Smooth muscle cell (in vitro differentiated cells): ENCODE data around the gene DNM1. TPM values are rescaled to one million over a fixed set of nuclear protein-coding genes. Genes with fewer than 3 reads are reported as not detected.

Experiments used
- DNase-seq: peaks from one replicate; lab custom pipeline; 2025; ENCODE audit not compliant: unreplicated experiment; lab: John Stamatoyannopoulos, UW
- H2AFZ ChIP-seq: fragments of 200-600 bp; sonication (generic); 2 replicates; pipeline ENCODE4 v1.6.0; 2016; ENCODE audit warnings: antibody characterized with exemption, low read depth, mild to moderate bottlenecking
- H3F3A ChIP-seq: fragments of 200-600 bp; sonication (generic); 2 replicates; pipeline ENCODE4 v1.6.0; 2017; ENCODE audit warnings: antibody characterized with exemption, low read depth
- H3K27ac ChIP-seq: fragments of 200-600 bp; sonication (generic); 2 replicates; pipeline ENCODE4 v1.5.1; 2016; ENCODE audit warnings: low read depth, mild to moderate bottlenecking
- H3K27me3 ChIP-seq: fragments of 200-600 bp; sonication (generic); 2 replicates; pipeline ENCODE4 v1.6.1; 2016; ENCODE audit warnings: low read depth, mild to moderate bottlenecking
- H3K36me3 ChIP-seq: fragments of 200-600 bp; sonication (generic); 2 replicates; pipeline ENCODE4 v1.5.1; 2016; ENCODE audit warnings: low read depth
- H3K4me1 ChIP-seq: fragments of 200-600 bp; sonication (generic); 2 replicates; pipeline ENCODE4 v1.5.1; 2016; ENCODE audit warnings: low read depth
- H3K4me2 ChIP-seq: fragments of 200-600 bp; sonication (generic); 2 replicates; pipeline ENCODE4 v1.6.0; 2016; ENCODE audit warnings: mild to moderate bottlenecking
- H3K4me3 ChIP-seq: fragments of 200-600 bp; sonication (generic); 2 replicates; pipeline ENCODE4 v1.5.1; 2016; ENCODE audit warnings: mild to moderate bottlenecking
- H3K79me2 ChIP-seq: fragments of 200-600 bp; sonication (generic); 2 replicates; pipeline ENCODE4 v1.6.0; 2016; ENCODE audit warnings: low read depth, mild to moderate bottlenecking
- H3K9ac ChIP-seq: fragments of 200-600 bp; sonication (generic); 2 replicates; pipeline ENCODE4 v1.6.0; 2016; ENCODE audit warnings: low read depth
- H3K9me3 ChIP-seq: fragments of 200-600 bp; sonication (generic); replicated peaks from 2 replicates; pipeline ENCODE4 v1.5.1; 2016; ENCODE audit warnings: low read depth
- H4K20me1 ChIP-seq: fragments of 200-600 bp; sonication (generic); 2 replicates; pipeline ENCODE4 v1.6.0; 2016; ENCODE audit warnings: low read depth
- CTCF ChIP-seq: fragments of 200-600 bp; sonication (generic); IDR thresholded peaks from 2 replicates; pipeline ENCODE4 v1.5.1; 2017; ENCODE audit warnings: borderline replicate concordance, mild to moderate bottlenecking, antibody characterized with exemption; ENCODE audit not compliant: insufficient read depth, poor library complexity, severe bottlenecking
- WGBS: methylation state at CpG from one replicate; pipeline ENCODE4 v1.1.7; 2016; ENCODE audit warnings: low lambda C conversion rate; 5-methylcytosine and 5-hydroxymethylcytosine counted together
- polyA plus RNA-seq: library from polyadenylated mRNA; unstranded; fragments of >200 nt; fragmentation: Nextera tagmentation; extraction: Ambion mirVana; gene quantifications from 2 replicates; pipeline ENCODE4 v1.2.1, GENCODE V29; 2016
- total RNA-seq: library from RNA; depleted of rRNA; stranded (reverse); fragments of >200 nt; gene quantifications from 2 replicates; pipeline ENCODE4 v1.2.3, GENCODE V29; 2014

The DNM1 gene
- total and polyA plus RNA-seq, 2 experiments from 2014 or later = 25.3 to 50.7 TPM

- peaks cover 8% of the 10 kb centered on the region for H3F3A ChIP-seq
- TF ChIP-seq CTCF = no peak
- no peak for DNase-seq
- no peak overlapping the region for H2AFZ ChIP-seq
- no peak overlapping the region for H3K4me3 ChIP-seq
- peaks cover 14% of the 10 kb centered on the region for H3K4me1 ChIP-seq
- peaks cover 38% of the 10 kb centered on the region for H4K20me1 ChIP-seq
- 85% methylated on average over 16 of the region's 16 CpGs for WGBS
- no peaks in the 10 kb centered on the region for H3K9me3 ChIP-seq
- H3K27me3 ChIP-seq = no peaks in the 10 kb centered on the region
- H3K79me2 ChIP-seq = peaks cover 5% of the 10 kb centered on the region
- H3K4me2 ChIP-seq = no peak overlapping the region
- no peak overlapping the region for H3K27ac ChIP-seq
- H3K9ac ChIP-seq = no peak overlapping the region
- H3K36me3 ChIP-seq = no peaks in the 10 kb centered on the region
Observed at GRCh38 chr9:128205296-128205944, 2.2 kb downstream of the DNM1 start.

- no peaks in the 10 kb centered on the region for H3K9me3 ChIP-seq
Observed at GRCh38 chr9:128206484-128206883, 3.3 kb downstream of the DNM1 start.

GRCh38 chr9:128206916-128207910, 4.0 kb downstream of the DNM1 start:
- peaks cover 14% of the 10 kb centered on the region for H3K4me1 ChIP-seq
- no peak for DNase-seq
- H3F3A ChIP-seq = peaks cover 3% of the 10 kb centered on the region
- peaks cover 38% of the 10 kb centered on the region for H4K20me1 ChIP-seq
- H3K79me2 ChIP-seq = peaks cover 5% of the 10 kb centered on the region
- TF ChIP-seq CTCF = no peak
- WGBS = 88% methylated on average over 15 of the region's 15 CpGs
- H2AFZ ChIP-seq = no peak overlapping the region
- no peaks in the 10 kb centered on the region for H3K9me3 ChIP-seq
- H3K27me3 ChIP-seq = no peaks in the 10 kb centered on the region
- no peak overlapping the region for H3K4me2 ChIP-seq
- H3K4me3 ChIP-seq = no peak overlapping the region
- H3K9ac ChIP-seq = no peak overlapping the region
- H3K27ac ChIP-seq = no peak overlapping the region
- H3K36me3 ChIP-seq = no peaks in the 10 kb centered on the region

More at GRCh38 chr9:128206484-128206883, 3.3 kb downstream of the DNM1 start:
- WGBS = 91% methylated on average over 3 of the region's 3 CpGs
- peaks cover 5% of the 10 kb centered on the region for H3K79me2 ChIP-seq
- no peak overlapping the region for H3K9ac ChIP-seq
- H3K27me3 ChIP-seq = no peaks in the 10 kb centered on the region
- H3K4me1 ChIP-seq = peaks cover 14% of the 10 kb centered on the region
- H3F3A ChIP-seq = peaks cover 8% of the 10 kb centered on the region
- no peak for DNase-seq
- no peak overlapping the region for H3K4me3 ChIP-seq
- no peak overlapping the region for H3K27ac ChIP-seq
- no peak for TF ChIP-seq CTCF
- no peak overlapping the region for H2AFZ ChIP-seq
- H4K20me1 ChIP-seq = peaks cover 38% of the 10 kb centered on the region
- H3K36me3 ChIP-seq = no peaks in the 10 kb centered on the region
- H3K4me2 ChIP-seq = no peak overlapping the region
